Muscle layer of duodenum (tissue), 2 donors: ENCODE data around the gene ROR1.

Source experiments
- H3K27ac ChIP-seq: one replicate; pipeline ENCODE4 v1.7.0; 2013; ENCODE audit warnings: mild to moderate bottlenecking, low read length
- H3K27me3 ChIP-seq: one replicate; pipeline ENCODE4 v1.7.0; 2013; ENCODE audit warnings: low read depth, mild to moderate bottlenecking, control low read depth, low read length
- H3K36me3 ChIP-seq, 2 donors: one replicate each; pipeline ENCODE4 v1.7.0; 2013; ENCODE audit warnings: low read length in 2 of 2, control low read depth in 1 of 2, mild to moderate bottlenecking in 1 of 2; ENCODE audit not compliant: insufficient read depth in 2 of 2, control insufficient read depth in 1 of 2
- H3K4me1 ChIP-seq, 2 donors: one replicate each; pipeline ENCODE4 v1.7.0; 2013; ENCODE audit warnings: low read length in 2 of 2, mild to moderate bottlenecking in 2 of 2, control low read depth in 1 of 2, moderate library complexity in 1 of 2; ENCODE audit not compliant: insufficient read depth in 2 of 2, control insufficient read depth in 1 of 2
- H3K4me3 ChIP-seq, 2 donors: one replicate each; pipeline ENCODE4 v1.7.0; 2013; ENCODE audit warnings: low read length in 2 of 2, low read depth in 1 of 2, mild to moderate bottlenecking in 1 of 2
- H3K9me3 ChIP-seq, 2 donors: one replicate each; pipeline ENCODE4 v1.7.0; 2013; ENCODE audit warnings: low read length in 2 of 2, control low read depth in 1 of 2, mild to moderate bottlenecking in 1 of 2; ENCODE audit not compliant: control insufficient read depth in 1 of 2
- donor health status: healthy.

The ROR1 gene

DNA sequence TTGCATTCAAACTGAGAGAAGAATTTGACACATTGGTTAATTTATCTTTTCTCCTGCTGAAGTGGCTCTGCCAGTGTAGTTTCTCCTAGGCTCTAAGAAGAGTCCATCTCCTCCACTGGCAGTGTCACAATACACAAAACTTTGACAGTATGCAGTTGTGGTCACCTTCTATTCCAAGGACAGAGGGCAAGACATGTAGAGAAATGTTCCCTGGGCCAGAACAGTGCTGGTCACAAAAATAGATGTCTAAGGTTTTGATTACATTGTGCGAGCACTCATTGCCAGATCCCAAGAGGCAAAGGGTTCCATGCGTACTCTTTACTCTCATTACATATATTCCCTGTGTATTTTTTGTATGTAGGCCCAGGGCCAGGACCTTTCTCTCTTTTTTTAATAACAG is 281.5 kb downstream of the ROR1 start:
- H3K27ac ChIP-seq, result no peak overlapping the region
- H3K4me3 ChIP-seq, result no peak overlapping the region
- H3K4me1 ChIP-seq, result no peaks in the 10 kb centered on the region
- no peaks in the 10 kb centered on the region for H3K27me3 ChIP-seq
- peaks cover 0 to 4% of the 10 kb centered on the region in 2 donors for H3K36me3 ChIP-seq
- H3K9me3 ChIP-seq, result peaks cover 2 to 4% of the 10 kb centered on the region in 2 donors

GRCh38 chr1:64059556-64059955 is 285.7 kb downstream of the ROR1 start:
- Histone ChIP-seq H3K27ac (no peak overlapping the region), H3K4me3 (no peak overlapping the region), H3K36me3 (peaks cover 0 to 8% of the 10 kb centered on the region in 2 donors), H3K4me1 (no peaks in the 10 kb centered on the region), H3K27me3 (no peaks in the 10 kb centered on the region), H3K9me3 (peaks cover 2 to 4% of the 10 kb centered on the region in 2 donors)

GRCh38 chr1:64060611-64061302 is 286.9 kb downstream of the ROR1 start:
- Histone ChIP-seq H3K27me3 (no peaks in the 10 kb centered on the region), H3K4me3 (no peak overlapping the region), H3K36me3 (peaks cover 0 to 8% of the 10 kb centered on the region in 2 donors), H3K27ac (no peak overlapping the region), H3K4me1 (no peaks in the 10 kb centered on the region), H3K9me3 (peaks cover 2 to 4% of the 10 kb centered on the region in 2 donors)

GRCh38 chr1:64061430-64062104 is 287.8 kb downstream of the ROR1 start:
- Histone ChIP-seq H3K36me3 (peaks cover 0 to 8% of the 10 kb centered on the region in 2 donors), H3K27ac (no peak overlapping the region), H3K27me3 (no peaks in the 10 kb centered on the region), H3K9me3 (peaks cover 2 to 4% of the 10 kb centered on the region in 2 donors), H3K4me3 (no peak overlapping the region), H3K4me1 (no peaks in the 10 kb centered on the region)

GRCh38 chr1:64062529-64062928 is 288.7 kb downstream of the ROR1 start:
- Histone ChIP-seq H3K4me3 (no peak overlapping the region), H3K27me3 (no peaks in the 10 kb centered on the region), H3K27ac (no peak overlapping the region), H3K36me3 (peaks cover 0 to 8% of the 10 kb centered on the region in 2 donors), H3K9me3 (peaks cover 2 to 3% of the 10 kb centered on the region in 2 donors), H3K4me1 (no peaks in the 10 kb centered on the region)

GRCh38 chr1:64062941-64063581 is 289.2 kb downstream of the ROR1 start:
- Histone ChIP-seq H3K4me1 (no peaks in the 10 kb centered on the region), H3K4me3 (no peak overlapping the region), H3K27me3 (no peaks in the 10 kb centered on the region), H3K27ac (no peak overlapping the region), H3K9me3 (peaks cover 0 to 2% of the 10 kb centered on the region in 2 donors), H3K36me3 (peaks cover 0 to 8% of the 10 kb centered on the region in 2 donors)

DNA sequence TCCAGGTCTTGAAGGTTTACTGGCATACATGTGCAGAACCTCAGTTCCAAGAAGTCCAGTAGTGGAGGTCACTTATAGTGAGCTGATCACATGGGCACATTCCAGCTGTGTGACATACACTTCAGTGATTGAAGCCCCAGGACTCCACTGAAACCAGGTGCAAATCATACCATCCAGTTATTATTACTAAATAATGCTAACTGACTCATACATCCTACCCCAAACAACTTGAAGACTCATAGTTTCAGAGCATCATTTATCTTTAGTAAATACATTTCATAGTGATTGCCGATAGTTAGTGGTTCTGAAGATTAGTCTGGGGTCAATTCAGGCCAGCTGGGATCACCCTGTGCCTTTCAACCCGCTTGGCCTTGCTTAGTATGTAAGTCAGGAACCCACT is 291.8 kb downstream of the ROR1 start:
- H3K36me3 ChIP-seq, result peaks cover 0 to 6% of the 10 kb centered on the region in 2 donors
- H3K4me3 ChIP-seq, result no peak overlapping the region
- no peak overlapping the region for H3K27ac ChIP-seq
- H3K27me3 ChIP-seq, result no peaks in the 10 kb centered on the region
- no peaks in the 10 kb centered on the region for H3K9me3 ChIP-seq
- H3K4me1 ChIP-seq, result no peaks in the 10 kb centered on the region

- H3K4me1 ChIP-seq, result peaks cover 0 to 5% of the 10 kb centered on the region in 2 donors
- H3K27ac ChIP-seq, result no peak overlapping the region
- no peaks in the 10 kb centered on the region for H3K36me3 ChIP-seq
These were observed 298.4 kb downstream of the ROR1 start for GRCh38 chr1:64072089-64072793.

GRCh38 chr1:64073705-64074104 is 299.9 kb downstream of the ROR1 start:
- H3K4me1 ChIP-seq, result peaks cover 0 to 5% of the 10 kb centered on the region in 2 donors
- H3K4me3 ChIP-seq, result no peak overlapping the region
- no peaks in the 10 kb centered on the region for H3K9me3 ChIP-seq
- no peaks in the 10 kb centered on the region for H3K36me3 ChIP-seq
- no peaks in the 10 kb centered on the region for H3K27me3 ChIP-seq
- no peak overlapping the region for H3K27ac ChIP-seq

More at GRCh38 chr1:64072089-64072793, 298.4 kb downstream of the ROR1 start:
- no peaks in the 10 kb centered on the region for H3K27me3 ChIP-seq
- H3K9me3 ChIP-seq, result no peaks in the 10 kb centered on the region
- H3K4me3 ChIP-seq, result no peak overlapping the region

DNA sequence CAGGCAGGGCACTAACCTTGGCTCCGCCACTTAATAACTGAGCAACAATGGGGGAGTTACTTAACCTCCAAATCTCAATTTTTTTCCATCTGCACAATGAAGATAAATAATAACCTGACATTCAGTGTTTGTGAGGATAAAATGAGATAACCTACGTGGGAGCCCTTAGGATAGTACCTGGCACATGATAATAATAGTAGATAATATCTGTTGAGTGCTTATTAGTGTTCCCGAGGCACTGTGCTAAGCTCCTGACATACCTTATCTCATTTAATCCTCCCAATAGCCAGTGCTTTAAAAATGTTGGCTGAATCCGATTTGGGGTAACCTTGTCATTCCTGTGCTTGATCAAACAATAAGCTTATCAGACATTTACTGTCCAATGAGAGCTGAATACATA is 300.9 kb downstream of the ROR1 start:
- no peak overlapping the region for H3K4me3 ChIP-seq
- H3K4me1 ChIP-seq, result peaks cover 0 to 5% of the 10 kb centered on the region in 2 donors
- no peaks in the 10 kb centered on the region for H3K27me3 ChIP-seq
- H3K27ac ChIP-seq, result no peak overlapping the region
- H3K9me3 ChIP-seq, result no peaks in the 10 kb centered on the region
- H3K36me3 ChIP-seq, result no peaks in the 10 kb centered on the region
